ENCODE data around the gene TBC1D2.

TBC1D2 gene, protein sequence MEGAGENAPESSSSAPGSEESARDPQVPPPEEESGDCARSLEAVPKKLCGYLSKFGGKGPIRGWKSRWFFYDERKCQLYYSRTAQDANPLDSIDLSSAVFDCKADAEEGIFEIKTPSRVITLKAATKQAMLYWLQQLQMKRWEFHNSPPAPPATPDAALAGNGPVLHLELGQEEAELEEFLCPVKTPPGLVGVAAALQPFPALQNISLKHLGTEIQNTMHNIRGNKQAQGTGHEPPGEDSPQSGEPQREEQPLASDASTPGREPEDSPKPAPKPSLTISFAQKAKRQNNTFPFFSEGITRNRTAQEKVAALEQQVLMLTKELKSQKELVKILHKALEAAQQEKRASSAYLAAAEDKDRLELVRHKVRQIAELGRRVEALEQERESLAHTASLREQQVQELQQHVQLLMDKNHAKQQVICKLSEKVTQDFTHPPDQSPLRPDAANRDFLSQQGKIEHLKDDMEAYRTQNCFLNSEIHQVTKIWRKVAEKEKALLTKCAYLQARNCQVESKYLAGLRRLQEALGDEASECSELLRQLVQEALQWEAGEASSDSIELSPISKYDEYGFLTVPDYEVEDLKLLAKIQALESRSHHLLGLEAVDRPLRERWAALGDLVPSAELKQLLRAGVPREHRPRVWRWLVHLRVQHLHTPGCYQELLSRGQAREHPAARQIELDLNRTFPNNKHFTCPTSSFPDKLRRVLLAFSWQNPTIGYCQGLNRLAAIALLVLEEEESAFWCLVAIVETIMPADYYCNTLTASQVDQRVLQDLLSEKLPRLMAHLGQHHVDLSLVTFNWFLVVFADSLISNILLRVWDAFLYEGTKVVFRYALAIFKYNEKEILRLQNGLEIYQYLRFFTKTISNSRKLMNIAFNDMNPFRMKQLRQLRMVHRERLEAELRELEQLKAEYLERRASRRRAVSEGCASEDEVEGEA

GRCh38 chr9:98255578-98256296 lies at the start of gene TBC1D2:
Gene TBC1D2 (minus strand): TSS chr9:98255649. CDS start chr9:98255541, 108 bp downstream.
- TF ChIP-seq EZH2phosphoT487 (conservative IDR thresholded peaks at IDR 0.05; ENCODE audit: low read length), result no peak
- TF ChIP-seq, protein P1, sequence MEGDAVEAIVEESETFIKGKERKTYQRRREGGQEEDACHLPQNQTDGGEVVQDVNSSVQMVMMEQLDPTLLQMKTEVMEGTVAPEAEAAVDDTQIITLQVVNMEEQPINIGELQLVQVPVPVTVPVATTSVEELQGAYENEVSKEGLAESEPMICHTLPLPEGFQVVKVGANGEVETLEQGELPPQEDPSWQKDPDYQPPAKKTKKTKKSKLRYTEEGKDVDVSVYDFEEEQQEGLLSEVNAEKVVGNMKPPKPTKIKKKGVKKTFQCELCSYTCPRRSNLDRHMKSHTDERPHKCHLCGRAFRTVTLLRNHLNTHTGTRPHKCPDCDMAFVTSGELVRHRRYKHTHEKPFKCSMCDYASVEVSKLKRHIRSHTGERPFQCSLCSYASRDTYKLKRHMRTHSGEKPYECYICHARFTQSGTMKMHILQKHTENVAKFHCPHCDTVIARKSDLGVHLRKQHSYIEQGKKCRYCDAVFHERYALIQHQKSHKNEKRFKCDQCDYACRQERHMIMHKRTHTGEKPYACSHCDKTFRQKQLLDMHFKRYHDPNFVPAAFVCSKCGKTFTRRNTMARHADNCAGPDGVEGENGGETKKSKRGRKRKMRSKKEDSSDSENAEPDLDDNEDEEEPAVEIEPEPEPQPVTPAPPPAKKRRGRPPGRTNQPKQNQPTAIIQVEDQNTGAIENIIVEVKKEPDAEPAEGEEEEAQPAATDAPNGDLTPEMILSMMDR (IDR thresholded peaks at IDR 0.05; ENCODE audit: insufficient read depth, low read length, poor library complexity, severe bottlenecking), result no peak
- H3K4me2 ChIP-seq (ENCODE audit: low read depth, low read length, poor library complexity, severe bottlenecking), result peak within 1 kb of the TSS; percentile 78
- no peaks in the 10 kb centered on the region for H3K36me3 ChIP-seq (ENCODE audit: low read length)
- no peaks in the 10 kb centered on the region for H3K27me3 ChIP-seq (ENCODE audit: low read length)
- peak within 1 kb of the TSS; percentile 76 for H3K4me3 ChIP-seq (ENCODE audit: insufficient read depth, low read length, poor library complexity, severe bottlenecking)
- peak within 1 kb of the TSS; percentile 94 for H2AFZ ChIP-seq (ENCODE audit: low read depth, low read length, severe bottlenecking)
- peaks cover 13% of the 10 kb centered on the region for H3F3A ChIP-seq (ENCODE audit: insufficient read depth)
- no peaks in the 10 kb centered on the region for H4K20me1 ChIP-seq (ENCODE audit: low read depth, low read length)
- H3K9me2 ChIP-seq (replicated peaks; ENCODE audit: insufficient read depth, low read length), result no peaks in the 10 kb centered on the region
- H3K9ac ChIP-seq (ENCODE audit: low read length), result peak within 1 kb of the TSS; percentile 71
- H3K9me3 ChIP-seq (ENCODE audit: insufficient read depth, low read length), result no peaks in the 10 kb centered on the region
- H3K79me2 ChIP-seq (ENCODE audit: insufficient read depth, low read length), result no peaks in the 10 kb centered on the region
- H3K27ac ChIP-seq (ENCODE audit: low read depth, low read length), result peak within 1 kb of the TSS; percentile 96

- TF ChIP-seq, protein P1 (IDR thresholded peaks at IDR 0.05; ENCODE audit: insufficient read depth, low read length, poor library complexity, severe bottlenecking), result no peak
- no peak for TF ChIP-seq EZH2phosphoT487 (conservative IDR thresholded peaks at IDR 0.05; ENCODE audit: low read length)
- no peak overlapping the region for H3K4me3 ChIP-seq (ENCODE audit: insufficient read depth, low read length, poor library complexity, severe bottlenecking)
- no peaks in the 10 kb centered on the region for H3K79me2 ChIP-seq (ENCODE audit: insufficient read depth, low read length)
- no peak overlapping the region for H3K4me2 ChIP-seq (ENCODE audit: low read depth, low read length, poor library complexity, severe bottlenecking)
- no peaks in the 10 kb centered on the region for H3K9me3 ChIP-seq (ENCODE audit: insufficient read depth, low read length)
- no peaks in the 10 kb centered on the region for H3F3A ChIP-seq (ENCODE audit: insufficient read depth)
- no peaks in the 10 kb centered on the region for H4K20me1 ChIP-seq (ENCODE audit: low read depth, low read length)
- no peaks in the 10 kb centered on the region for H3K36me3 ChIP-seq (ENCODE audit: low read length)
- no peaks in the 10 kb centered on the region for H3K27me3 ChIP-seq (ENCODE audit: low read length)
- no peak overlapping the region for H3K9ac ChIP-seq (ENCODE audit: low read length)
- H3K9me2 ChIP-seq (replicated peaks; ENCODE audit: insufficient read depth, low read length), result no peaks in the 10 kb centered on the region
- H3K27ac ChIP-seq (ENCODE audit: low read depth, low read length), result no peak overlapping the region
- no peak overlapping the region for H2AFZ ChIP-seq (ENCODE audit: low read depth, low read length, severe bottlenecking)
These were observed 48.9 kb upstream of the TBC1D2 start for GRCh38 chr9:98304381-98304780.

- Histone ChIP-seq H3K27me3 (ENCODE audit: low read length) (no peaks in the 10 kb centered on the region), H3K9me2 (replicated peaks; ENCODE audit: insufficient read depth, low read length) (no peaks in the 10 kb centered on the region), H3K9ac (ENCODE audit: low read length) (no peak overlapping the region), H3K9me3 (ENCODE audit: insufficient read depth, low read length) (no peaks in the 10 kb centered on the region), H3K4me2 (ENCODE audit: low read depth, low read length, poor library complexity, severe bottlenecking) (no peak overlapping the region), H4K20me1 (ENCODE audit: low read depth, low read length) (no peaks in the 10 kb centered on the region), H3K79me2 (ENCODE audit: insufficient read depth, low read length) (no peaks in the 10 kb centered on the region), H3F3A (ENCODE audit: insufficient read depth) (no peaks in the 10 kb centered on the region), H2AFZ (ENCODE audit: low read depth, low read length, severe bottlenecking) (no peak overlapping the region), H3K36me3 (ENCODE audit: low read length) (no peaks in the 10 kb centered on the region), H3K4me3 (ENCODE audit: insufficient read depth, low read length, poor library complexity, severe bottlenecking) (no peak overlapping the region), H3K27ac (ENCODE audit: low read depth, low read length) (no peak overlapping the region)
- no peak for TF ChIP-seq EZH2phosphoT487 (conservative IDR thresholded peaks at IDR 0.05; ENCODE audit: low read length)
- TF ChIP-seq, protein P1 (IDR thresholded peaks at IDR 0.05; ENCODE audit: insufficient read depth, low read length, poor library complexity, severe bottlenecking), result no peak
These were observed 48.2 kb upstream of the TBC1D2 start for GRCh38 chr9:98303633-98304125.

All from SU-DHL-6 (cell line).